HG03196 (cell line): ENCODE results near the gene PGBD5.

Experiments
- ATAC-seq: cut with Tn5 transposase; IDR thresholded peaks from one replicate; pipeline ENCODE4 v1.9.1; 2021; ENCODE audit not compliant: unreplicated experiment

PGBD5 gene

DNA sequence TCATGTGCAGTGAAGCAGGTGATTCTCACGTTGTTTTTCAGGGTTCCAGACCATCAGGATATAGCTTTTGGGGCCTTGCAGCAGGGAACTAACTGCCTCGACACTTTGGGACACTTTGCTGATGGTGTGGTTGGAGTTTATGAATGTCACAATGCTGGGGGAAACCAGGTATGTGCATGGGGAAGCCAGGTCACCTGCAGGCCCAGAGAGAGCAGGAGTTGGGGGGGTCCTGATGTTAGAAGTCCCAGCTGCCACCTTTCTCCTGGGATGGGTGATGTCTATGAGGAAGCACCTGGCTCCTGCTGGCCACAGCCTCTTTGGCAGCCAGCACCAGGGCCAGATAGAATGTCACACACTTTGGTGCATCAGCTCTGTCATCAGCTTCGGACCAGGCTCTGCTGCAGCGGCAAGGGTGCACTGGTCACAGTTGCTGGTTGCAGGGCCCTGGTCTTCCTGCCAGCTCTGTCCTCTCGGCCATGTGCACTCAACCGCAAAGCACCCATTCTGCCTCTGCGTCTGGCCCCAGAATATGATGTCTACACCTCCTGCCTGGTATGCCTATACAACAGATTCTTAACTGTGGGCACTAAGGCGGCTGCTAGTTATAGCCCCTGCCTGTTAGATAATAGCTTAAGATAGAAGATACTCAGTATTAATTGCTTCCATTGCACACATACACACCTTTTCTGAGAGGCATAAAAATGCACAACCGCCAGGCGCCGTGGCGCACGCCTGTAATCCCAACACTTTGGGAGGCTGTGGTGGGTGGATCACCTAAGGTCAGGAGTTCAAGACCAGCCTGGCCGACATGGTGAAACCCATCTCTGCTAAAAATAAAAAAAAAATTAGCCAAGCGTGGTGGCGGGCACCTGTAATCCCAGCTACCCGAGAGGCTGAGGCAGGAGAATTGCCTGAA lies 160.7 kb downstream of the PGBD5 start:
- ATAC-seq: no peak
